ENCODE results near the gene BTK.
A peak's percentile ranks its signal among the peaks of the same experiment; 100 is the strongest.

BTK gene

DNA sequence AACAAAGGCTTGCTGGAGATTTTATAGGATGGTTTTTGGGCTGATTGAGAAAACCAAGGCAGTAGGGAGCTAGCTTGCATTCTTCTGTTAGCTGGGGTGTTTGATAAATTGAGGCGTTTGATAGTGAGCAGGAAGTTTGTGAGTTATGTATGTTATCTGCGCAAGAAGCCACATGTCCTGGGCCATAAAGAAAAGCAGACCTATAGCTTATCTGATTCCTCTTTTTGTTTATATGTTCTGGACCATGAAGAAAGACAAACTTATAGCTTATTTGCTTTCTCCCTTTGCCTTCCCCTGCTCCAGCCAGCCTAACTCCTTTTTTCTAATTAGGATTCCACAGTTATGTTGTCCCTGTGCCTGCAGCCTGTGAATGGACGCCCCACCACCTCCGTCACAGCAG lies 31.2 kb upstream of the BTK start:
- DNase-seq (ENCODE audit: extremely low spot score): no peak
- ChIA-PET POLR2A (no interaction called here), CTCF (interaction anchor here (1.5 to 5.0 kb wide), 4 partner anchors 8 to 385 kb away, joined by 4 to 24 read pairs (median 4); no protein-coding TSS in a partner anchor)
- TF ChIP-seq, protein P1, sequence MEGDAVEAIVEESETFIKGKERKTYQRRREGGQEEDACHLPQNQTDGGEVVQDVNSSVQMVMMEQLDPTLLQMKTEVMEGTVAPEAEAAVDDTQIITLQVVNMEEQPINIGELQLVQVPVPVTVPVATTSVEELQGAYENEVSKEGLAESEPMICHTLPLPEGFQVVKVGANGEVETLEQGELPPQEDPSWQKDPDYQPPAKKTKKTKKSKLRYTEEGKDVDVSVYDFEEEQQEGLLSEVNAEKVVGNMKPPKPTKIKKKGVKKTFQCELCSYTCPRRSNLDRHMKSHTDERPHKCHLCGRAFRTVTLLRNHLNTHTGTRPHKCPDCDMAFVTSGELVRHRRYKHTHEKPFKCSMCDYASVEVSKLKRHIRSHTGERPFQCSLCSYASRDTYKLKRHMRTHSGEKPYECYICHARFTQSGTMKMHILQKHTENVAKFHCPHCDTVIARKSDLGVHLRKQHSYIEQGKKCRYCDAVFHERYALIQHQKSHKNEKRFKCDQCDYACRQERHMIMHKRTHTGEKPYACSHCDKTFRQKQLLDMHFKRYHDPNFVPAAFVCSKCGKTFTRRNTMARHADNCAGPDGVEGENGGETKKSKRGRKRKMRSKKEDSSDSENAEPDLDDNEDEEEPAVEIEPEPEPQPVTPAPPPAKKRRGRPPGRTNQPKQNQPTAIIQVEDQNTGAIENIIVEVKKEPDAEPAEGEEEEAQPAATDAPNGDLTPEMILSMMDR (IDR thresholded peaks at IDR 0.05; ENCODE audit: control extremely low read depth, extremely low read depth, low read depth, missing control alignments): no peak

DNA sequence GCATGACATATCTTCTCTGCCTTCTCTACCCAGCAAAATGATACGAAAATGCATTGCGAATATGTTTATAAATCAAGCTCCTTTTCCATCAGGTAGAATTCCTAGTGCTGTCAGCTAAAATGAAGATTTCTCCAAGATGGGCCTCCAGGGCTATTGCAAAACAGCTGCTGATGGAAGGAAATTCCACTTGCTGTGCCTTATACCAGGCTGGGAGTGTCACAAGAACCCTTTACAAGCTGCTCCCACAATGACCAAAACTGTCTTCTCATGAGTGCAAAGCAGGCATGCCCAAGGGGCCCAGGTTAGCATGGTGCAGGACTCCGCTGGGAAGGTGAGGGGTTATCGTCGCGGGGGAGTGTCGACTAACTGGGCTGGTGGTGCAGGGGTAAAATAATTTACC lies 30.7 kb upstream of the BTK start:
- CTCF ChIA-PET: interaction anchor here (1.3 to 5.0 kb wide), 5 partner anchors 9 to 386 kb away, joined by 3 to 24 read pairs (median 5); no protein-coding TSS in a partner anchor

DNA sequence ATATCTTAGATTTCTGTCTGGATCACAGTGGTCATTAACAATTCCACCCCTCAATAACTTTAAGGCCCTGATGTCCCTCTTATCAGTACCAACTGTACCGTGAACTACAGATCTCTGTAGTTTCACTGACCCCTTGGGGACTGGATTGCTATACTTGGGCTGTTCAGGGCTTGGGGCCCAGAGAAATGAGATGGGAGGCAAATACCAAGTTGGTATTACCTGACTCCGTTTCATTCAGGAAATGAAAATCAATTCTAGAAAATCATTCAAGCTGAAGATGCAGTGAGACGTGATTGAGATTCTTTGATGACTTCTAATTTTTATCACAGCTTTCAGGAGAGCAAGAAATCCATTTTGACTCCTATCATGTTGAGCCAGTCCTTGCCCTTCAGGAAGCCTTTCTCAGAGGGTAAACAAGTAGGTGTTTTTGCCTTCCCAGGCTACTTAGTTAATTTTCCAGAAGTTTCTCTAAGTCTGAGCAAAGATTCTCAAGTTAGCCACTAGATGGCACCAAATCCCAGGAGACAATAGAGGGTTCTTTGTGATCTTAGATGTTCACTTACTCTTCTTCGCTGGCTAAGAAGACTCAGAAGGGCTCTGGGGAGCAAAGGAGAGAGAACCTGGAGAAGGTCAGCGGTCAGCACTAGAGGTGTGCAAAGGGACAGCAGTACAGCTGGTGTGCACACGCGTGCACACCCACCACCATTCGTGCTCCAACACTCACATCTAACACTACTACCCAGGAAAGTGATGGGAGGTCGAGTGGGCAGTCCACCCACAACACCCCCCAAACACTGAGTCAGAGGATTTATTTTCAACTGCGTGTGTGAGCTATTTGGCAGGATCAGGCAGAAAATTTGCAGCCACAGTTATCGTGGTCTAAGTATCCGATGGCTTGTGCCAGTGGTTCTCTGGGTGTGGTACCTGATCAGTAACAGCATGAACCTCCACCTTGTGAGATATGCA lies 29.5 kb upstream of the BTK start:
- CTCF ChIA-PET: interaction anchor here (0.8 to 5.0 kb wide), 10 partner anchors 10 to 398 kb away, joined by 3 to 24 read pairs (median 4); no protein-coding TSS in a partner anchor
- TF ChIP-seq, protein P1 (IDR thresholded peaks at IDR 0.05; ENCODE audit: control extremely low read depth, extremely low read depth, low read depth, missing control alignments): peak; percentile 33
- POLR2A ChIA-PET: no interaction called here
- DNase-seq (ENCODE audit: extremely low spot score): peak; percentile 57

More for the DNA sequence above, 30.7 kb upstream of the BTK start:
- POLR2A ChIA-PET: no interaction called here
- DNase-seq (ENCODE audit: extremely low spot score): no peak
- TF ChIP-seq, protein P1 (IDR thresholded peaks at IDR 0.05; ENCODE audit: control extremely low read depth, extremely low read depth, low read depth, missing control alignments): no peak

DNA sequence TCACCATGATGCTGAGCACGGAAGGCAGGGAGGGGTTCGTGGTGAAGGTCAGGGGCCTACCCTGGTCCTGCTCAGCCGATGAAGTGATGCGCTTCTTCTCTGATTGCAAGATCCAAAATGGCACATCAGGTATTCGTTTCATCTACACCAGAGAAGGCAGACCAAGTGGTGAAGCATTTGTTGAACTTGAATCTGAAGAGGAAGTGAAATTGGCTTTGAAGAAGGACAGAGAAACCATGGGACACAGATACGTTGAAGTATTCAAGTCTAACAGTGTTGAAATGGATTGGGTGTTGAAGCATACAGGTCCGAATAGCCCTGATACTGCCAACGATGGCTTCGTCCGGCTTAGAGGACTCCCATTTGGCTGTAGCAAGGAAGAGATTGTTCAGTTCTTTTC lies 26.0 kb upstream of the BTK start:
- TF ChIP-seq, protein P1 (IDR thresholded peaks at IDR 0.05; ENCODE audit: control extremely low read depth, extremely low read depth, low read depth, missing control alignments): no peak
- CTCF ChIA-PET: interaction anchor here (1.3 to 5.0 kb wide), 3 partner anchors 9 to 184 kb away, joined by 4 to 24 read pairs (median 7); no protein-coding TSS in a partner anchor
- POLR2A ChIA-PET: no interaction called here
- DNase-seq (ENCODE audit: extremely low spot score): no peak

DNA sequence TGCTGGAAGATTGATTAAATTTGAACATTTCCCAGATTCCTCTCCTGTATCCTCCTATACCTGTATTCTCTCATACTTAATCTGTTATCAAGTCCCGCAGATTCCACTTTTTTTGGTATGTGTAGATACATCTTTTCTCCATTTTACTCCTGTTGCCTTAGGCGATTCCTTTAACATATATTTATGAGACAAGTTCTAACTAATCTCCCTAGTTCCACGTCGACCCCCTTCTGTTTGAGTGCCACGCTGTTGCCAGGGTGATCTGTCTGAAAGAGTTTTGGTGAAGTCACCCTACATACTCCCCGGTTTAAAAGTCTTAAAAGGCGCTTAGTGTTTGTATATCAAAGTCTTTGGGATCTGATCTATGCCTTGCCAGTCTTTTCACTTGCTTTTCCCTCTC lies 24.5 kb upstream of the BTK start:
- DNase-seq (ENCODE audit: extremely low spot score): no peak
- ChIA-PET CTCF (no interaction called here), POLR2A (no interaction called here)
- TF ChIP-seq, protein P1 (IDR thresholded peaks at IDR 0.05; ENCODE audit: control extremely low read depth, extremely low read depth, low read depth, missing control alignments): no peak

DNA sequence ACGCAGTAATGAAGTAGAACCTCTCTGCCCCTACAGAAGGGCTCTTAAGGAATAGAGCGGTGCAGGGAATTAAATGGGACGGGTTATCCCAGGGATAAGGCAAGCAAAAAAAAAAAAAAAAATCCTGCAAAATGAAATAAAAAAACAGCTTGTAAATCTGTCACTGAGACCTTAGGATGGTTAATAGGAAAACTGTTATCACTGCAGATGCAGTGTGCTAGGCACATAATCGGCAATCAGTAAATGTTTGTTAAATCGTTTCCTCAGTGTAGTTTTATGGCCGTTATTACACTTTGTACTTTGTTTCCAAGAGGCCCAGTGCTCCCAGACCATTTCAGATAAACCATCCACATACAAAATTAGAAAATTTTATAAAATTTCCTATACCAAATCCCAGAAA lies 23.1 kb upstream of the BTK start:
- ChIA-PET POLR2A (no interaction called here), CTCF (no interaction called here)
- no peak for DNase-seq (ENCODE audit: extremely low spot score)
- TF ChIP-seq, protein P1 (IDR thresholded peaks at IDR 0.05; ENCODE audit: control extremely low read depth, extremely low read depth, low read depth, missing control alignments): no peak

All from GM10248 (cell line).